Measurements from ENCODE around the gene UQCC2. TPM values are rescaled to one million over a fixed set of nuclear protein-coding genes. Genes with fewer than 3 reads are reported as not detected.

The UQCC2 gene
- total RNA-seq, 5 donors from 2014 or later (not counting 1 experiment from before 2014, with no cell fraction given): 17.2 to 36.2 (median 32.7) TPM

DNA sequence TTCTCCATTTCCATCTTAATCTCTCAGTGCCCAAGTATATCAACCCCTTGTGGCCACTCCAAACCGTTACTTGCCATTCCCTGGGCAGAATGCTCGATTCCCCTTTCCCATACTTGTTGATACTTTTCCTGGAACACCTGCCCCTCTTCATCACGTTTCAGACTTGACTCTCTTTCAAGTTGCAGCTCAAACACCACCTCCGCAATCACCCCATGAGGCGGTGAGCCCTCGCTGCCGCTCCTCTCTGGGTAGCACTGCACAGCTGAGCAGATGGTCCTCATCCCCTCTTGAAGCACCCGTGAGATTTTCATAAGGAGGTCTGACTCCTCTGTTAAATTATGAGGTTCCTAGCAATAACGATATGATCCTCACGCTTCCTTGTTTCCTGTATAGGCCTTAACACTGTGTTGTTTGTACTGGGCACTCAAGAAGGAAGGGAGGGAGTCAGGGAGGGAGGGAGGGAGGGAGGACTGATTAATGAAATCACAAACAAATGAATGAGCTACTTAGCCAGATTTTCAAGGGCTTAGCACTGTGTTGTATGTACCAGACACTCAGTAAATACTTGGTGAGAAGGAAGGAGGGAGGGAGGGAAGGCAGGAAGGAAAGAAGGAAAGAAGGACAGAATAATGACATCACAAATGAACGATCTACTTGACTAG, 8.0 kb upstream of the UQCC2 start:
- POLR2A ChIA-PET: no interaction called here
- 77% methylated on average over 5 of the region's 11 CpGs for WGBS (ENCODE audit: insufficient coverage)

DNA sequence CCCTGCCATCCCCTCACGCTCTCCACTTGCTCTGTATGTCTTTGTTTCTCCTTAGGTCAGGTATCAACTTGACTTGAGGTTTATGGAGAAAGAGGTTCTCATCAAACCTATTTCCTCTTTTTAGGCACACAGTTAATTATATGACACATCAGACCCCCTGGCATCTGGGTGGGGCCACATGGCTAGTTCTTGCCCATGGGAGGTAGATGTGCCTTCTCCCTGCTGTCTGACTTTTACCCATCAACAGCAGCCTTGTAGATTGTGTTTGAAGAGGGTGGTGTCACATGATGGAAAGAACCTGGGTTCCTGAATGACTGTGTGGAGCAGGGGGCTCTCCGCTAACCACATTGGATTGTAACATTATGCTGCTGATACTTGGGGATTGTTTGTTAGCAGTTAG, 7.2 kb upstream of the UQCC2 start:
- peaks cover 0 to 24% of the 10 kb centered on the region in 2 experiments for H3K27me3 ChIP-seq (replicated peaks in 1 of 2; ENCODE audit: control insufficient read depth in 2 of 2, extremely low read depth in 1 of 2, insufficient read depth in 2 of 2, low read length in 1 of 2)
- WGBS (ENCODE audit: insufficient coverage): no CpG with 5 or more reads among the region's 2 CpGs
- Mint-ChIP-seq H3K36me3 (no peaks in the 10 kb centered on the region), H3K4me1 (peaks cover 3 to 10% (median 7%) of the 10 kb centered on the region in 3 donors), H3K4me3 (no peak overlapping the region), H3K9me3 (no peaks in the 10 kb centered on the region), H3K27ac (no peak overlapping the region), H3K27me3 (peaks cover 0 to 19% of the 10 kb centered on the region in 2 donors)
- peaks cover 3% of the 10 kb centered on the region in 2 experiments for H3K4me1 ChIP-seq (ENCODE audit: control insufficient read depth in 1 of 2, extremely low read depth in 1 of 2, insufficient read depth in 2 of 2, low read length in 2 of 2)
- no peak overlapping the region for H3K4me3 ChIP-seq (ENCODE audit: control insufficient read depth in 1 of 2, extremely low read depth in 1 of 2, low read length in 1 of 2)
- ChIA-PET POLR2A (no interaction called here), CTCF (no interaction called here)
- no peaks in the 10 kb centered on the region for H3K36me3 ChIP-seq (ENCODE audit: control insufficient read depth in 2 of 2, extremely low read depth in 1 of 2, insufficient read depth in 1 of 2, low read length in 1 of 2)
- no peaks in the 10 kb centered on the region for H3K9me3 ChIP-seq
- no peak for DNase-seq
- ATAC-seq (replicated peaks in 1 of 4): no peak
- H3K27ac ChIP-seq (ENCODE audit: low read length): no peak overlapping the region

More for the DNA sequence above, 8.0 kb upstream of the UQCC2 start:
- Histone ChIP-seq H3K27me3 (replicated peaks in 1 of 2; ENCODE audit: control insufficient read depth in 2 of 2, extremely low read depth in 1 of 2, insufficient read depth in 2 of 2, low read length in 1 of 2) (peaks cover 0 to 24% of the 10 kb centered on the region in 2 experiments), H3K9me3 (no peaks in the 10 kb centered on the region), H3K4me3 (ENCODE audit: control insufficient read depth in 1 of 2, extremely low read depth in 1 of 2, low read length in 1 of 2) (no peak overlapping the region), H3K27ac (ENCODE audit: low read length) (no peak overlapping the region), H3K36me3 (ENCODE audit: control insufficient read depth in 2 of 2, extremely low read depth in 1 of 2, insufficient read depth in 1 of 2, low read length in 1 of 2) (no peaks in the 10 kb centered on the region), H3K4me1 (ENCODE audit: control insufficient read depth in 1 of 2, extremely low read depth in 1 of 2, insufficient read depth in 2 of 2, low read length in 2 of 2) (peaks cover 7 to 11% of the 10 kb centered on the region in 2 experiments)
- Mint-ChIP-seq H3K36me3 (no peaks in the 10 kb centered on the region), H3K4me3 (no peak overlapping the region), H3K4me1 (peaks cover 10 to 18% (median 15%) of the 10 kb centered on the region in 3 donors), H3K9me3 (no peaks in the 10 kb centered on the region), H3K27me3 (peaks cover 0 to 19% of the 10 kb centered on the region in 2 donors), H3K27ac (no peak overlapping the region)
- CTCF ChIA-PET: no interaction called here
- no peak for ATAC-seq (replicated peaks in 1 of 4)
- no peak for DNase-seq

DNA sequence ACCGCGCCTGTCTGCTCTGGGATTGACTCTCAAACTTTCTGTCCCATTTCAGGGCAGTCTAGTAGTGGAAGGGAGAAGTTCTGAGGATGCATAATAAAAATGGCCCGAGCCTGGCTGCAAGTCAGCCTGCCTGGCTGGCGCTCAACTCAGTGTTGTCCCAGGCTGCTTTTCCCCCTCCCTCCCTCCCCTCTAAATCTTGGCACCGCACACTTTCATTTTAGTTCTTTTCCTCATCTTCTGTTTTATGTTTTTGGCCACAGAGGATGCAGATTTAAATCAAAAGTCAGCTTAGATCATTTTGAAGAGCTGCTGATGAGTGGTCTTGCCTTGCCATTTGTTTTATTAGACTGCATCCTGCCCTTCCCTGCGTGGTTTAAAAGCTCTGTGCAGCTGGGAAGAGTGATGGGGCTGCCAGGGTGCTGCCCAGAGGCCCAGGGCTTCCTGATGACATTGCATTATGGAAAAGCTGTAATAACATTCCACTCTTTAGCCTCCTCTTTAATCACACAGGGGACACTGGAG, 6.5 kb upstream of the UQCC2 start:
- Histone ChIP-seq H3K27me3 (replicated peaks in 1 of 2; ENCODE audit: control insufficient read depth in 2 of 2, extremely low read depth in 1 of 2, insufficient read depth in 2 of 2, low read length in 1 of 2) (peaks cover 0 to 24% of the 10 kb centered on the region in 2 experiments), H3K4me1 (ENCODE audit: control insufficient read depth in 1 of 2, extremely low read depth in 1 of 2, insufficient read depth in 2 of 2, low read length in 2 of 2) (no peaks in the 10 kb centered on the region), H3K9me3 (no peaks in the 10 kb centered on the region), H3K36me3 (ENCODE audit: control insufficient read depth in 2 of 2, extremely low read depth in 1 of 2, insufficient read depth in 1 of 2, low read length in 1 of 2) (no peaks in the 10 kb centered on the region), H3K27ac (ENCODE audit: low read length) (no peak overlapping the region), H3K4me3 (ENCODE audit: control insufficient read depth in 1 of 2, extremely low read depth in 1 of 2, low read length in 1 of 2) (no peak overlapping the region)
- Mint-ChIP-seq H3K4me3 (no peak overlapping the region), H3K9me3 (no peaks in the 10 kb centered on the region), H3K27ac (no peak overlapping the region), H3K27me3 (peaks cover 0 to 14% of the 10 kb centered on the region in 2 donors), H3K4me1 (peaks cover 0 to 3% (median under 1%) of the 10 kb centered on the region in 3 donors), H3K36me3 (no peaks in the 10 kb centered on the region)
- ATAC-seq (replicated peaks in 1 of 4) (no peak), DNase-seq (no peak)
- WGBS (ENCODE audit: insufficient coverage): no CpG with 5 or more reads among the region's 6 CpGs
- ChIA-PET POLR2A (interaction anchor here (0.6 to 0.7 kb wide), 2 partner anchors 164 to 380 kb away, joined by 3 to 9 read pairs; no protein-coding TSS in a partner anchor), CTCF (interaction anchor here in 1 of 2 donors (0.7 kb wide), 1 partner anchor 90 kb away, joined by 8 read pairs; no protein-coding TSS in a partner anchor)

DNA sequence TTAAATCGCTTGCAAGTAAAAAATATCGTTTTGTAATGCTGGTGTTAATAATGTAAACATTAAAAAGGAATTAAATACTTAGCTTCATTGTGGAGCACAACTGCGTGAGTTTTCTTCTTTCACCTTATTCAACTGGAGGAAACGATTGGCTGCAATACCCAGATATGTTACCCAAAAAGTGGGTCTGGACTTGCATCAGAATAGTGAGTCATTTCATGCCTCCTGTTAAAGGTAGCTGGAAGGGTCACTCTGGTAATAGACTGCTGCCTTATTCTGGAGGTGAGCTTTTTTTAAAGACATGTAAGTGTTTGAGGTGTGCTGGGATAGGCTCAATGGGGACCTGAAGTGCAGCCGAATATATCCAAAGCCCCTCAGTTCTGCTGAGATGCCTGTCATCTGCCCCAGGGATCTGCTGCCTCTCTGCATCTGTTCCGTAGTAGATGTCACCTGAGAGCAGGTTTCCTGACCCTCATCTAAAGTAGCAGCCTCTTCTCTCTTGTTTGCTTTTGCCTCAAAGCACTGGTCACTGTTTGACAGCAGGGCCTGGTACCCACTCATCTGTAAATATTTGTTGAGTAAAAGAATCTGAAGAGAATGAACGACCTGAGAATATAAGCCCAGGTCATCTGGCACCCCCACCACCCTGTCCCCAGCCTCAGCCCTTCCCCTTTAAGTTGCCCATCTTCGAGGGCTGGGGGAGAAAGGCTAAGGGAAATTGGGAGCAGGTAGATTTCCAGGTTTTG, 5.6 kb upstream of the UQCC2 start:
- CTCF ChIA-PET: interaction anchor here in 1 of 2 donors (0.7 kb wide), 1 partner anchor 91 kb away, joined by 8 read pairs; no protein-coding TSS in a partner anchor
- Histone ChIP-seq H3K4me3 (ENCODE audit: control insufficient read depth in 1 of 2, extremely low read depth in 1 of 2, low read length in 1 of 2) (no peak overlapping the region), H3K9me3 (no peaks in the 10 kb centered on the region), H3K27me3 (replicated peaks in 1 of 2; ENCODE audit: control insufficient read depth in 2 of 2, extremely low read depth in 1 of 2, insufficient read depth in 2 of 2, low read length in 1 of 2) (peaks cover 0 to 18% of the 10 kb centered on the region in 2 experiments), H3K36me3 (ENCODE audit: control insufficient read depth in 2 of 2, extremely low read depth in 1 of 2, insufficient read depth in 1 of 2, low read length in 1 of 2) (no peaks in the 10 kb centered on the region), H3K27ac (ENCODE audit: low read length) (no peak overlapping the region), H3K4me1 (ENCODE audit: control insufficient read depth in 1 of 2, extremely low read depth in 1 of 2, insufficient read depth in 2 of 2, low read length in 2 of 2) (peaks cover under 1 to 3% of the 10 kb centered on the region in 2 experiments)
- DNase-seq: no peak
- WGBS (ENCODE audit: insufficient coverage): 82% methylated on average over 3 of the region's 8 CpGs
- H3K27me3 Mint-ChIP-seq: peaks cover 0 to 10% of the 10 kb centered on the region in 2 donors
- no peak overlapping the region for H3K27ac Mint-ChIP-seq
- peaks cover under 1 to 3% (median under 1%) of the 10 kb centered on the region in 3 donors for H3K4me1 Mint-ChIP-seq
- H3K36me3 Mint-ChIP-seq: no peaks in the 10 kb centered on the region
- H3K9me3 Mint-ChIP-seq: no peaks in the 10 kb centered on the region
- POLR2A ChIA-PET: interaction anchor here in 1 of 2 donors (0.7 kb wide), 1 partner anchor 379 kb away, joined by 9 read pairs; no protein-coding TSS in a partner anchor
- ATAC-seq (replicated peaks in 1 of 4): no peak
- H3K4me3 Mint-ChIP-seq: no peak overlapping the region

DNA sequence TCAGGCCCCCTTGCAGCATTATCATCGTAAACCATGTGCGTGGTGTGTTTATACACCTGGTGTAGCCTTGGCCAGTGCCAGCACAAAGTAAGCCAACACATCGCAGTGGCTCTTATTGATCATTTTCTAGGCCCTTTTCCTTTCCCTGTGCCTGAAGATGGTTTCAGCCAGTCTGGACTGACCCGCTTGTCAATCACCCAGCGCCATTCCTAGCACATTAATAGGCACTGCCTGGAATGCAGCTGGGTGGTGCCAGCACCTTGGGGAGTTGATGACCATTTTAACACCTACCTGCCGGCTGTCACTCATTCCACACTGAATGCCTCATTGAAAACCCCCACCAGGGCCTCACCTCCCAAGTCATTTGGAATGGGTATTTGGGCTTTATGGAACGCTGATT, 4.9 kb upstream of the UQCC2 start:
- Mint-ChIP-seq H3K9me3 (no peaks in the 10 kb centered on the region), H3K4me1 (peaks cover 7 to 10% (median 7%) of the 10 kb centered on the region in 3 donors), H3K4me3 (no peak overlapping the region), H3K27ac (no peak overlapping the region), H3K27me3 (peaks cover 0 to 10% of the 10 kb centered on the region in 2 donors), H3K36me3 (no peaks in the 10 kb centered on the region)
- peaks cover 5 to 7% of the 10 kb centered on the region in 2 experiments for H3K4me1 ChIP-seq (ENCODE audit: control insufficient read depth in 1 of 2, extremely low read depth in 1 of 2, insufficient read depth in 2 of 2, low read length in 2 of 2)
- 94% methylated on average over 3 of the region's 7 CpGs for WGBS (ENCODE audit: insufficient coverage)
- H3K36me3 ChIP-seq (ENCODE audit: control insufficient read depth in 2 of 2, extremely low read depth in 1 of 2, insufficient read depth in 1 of 2, low read length in 1 of 2): no peaks in the 10 kb centered on the region
- POLR2A ChIA-PET: no interaction called here
- H3K27me3 ChIP-seq (replicated peaks in 1 of 2; ENCODE audit: control insufficient read depth in 2 of 2, extremely low read depth in 1 of 2, insufficient read depth in 2 of 2, low read length in 1 of 2): peaks cover 0 to 14% of the 10 kb centered on the region in 2 experiments
- CTCF ChIA-PET: no interaction called here
- ATAC-seq (replicated peaks in 1 of 4) (no peak), DNase-seq (no peak)
- no peak overlapping the region for H3K4me3 ChIP-seq (ENCODE audit: control insufficient read depth in 1 of 2, extremely low read depth in 1 of 2, low read length in 1 of 2)
- H3K9me3 ChIP-seq: no peaks in the 10 kb centered on the region
- no peak overlapping the region for H3K27ac ChIP-seq (ENCODE audit: low read length)

DNA sequence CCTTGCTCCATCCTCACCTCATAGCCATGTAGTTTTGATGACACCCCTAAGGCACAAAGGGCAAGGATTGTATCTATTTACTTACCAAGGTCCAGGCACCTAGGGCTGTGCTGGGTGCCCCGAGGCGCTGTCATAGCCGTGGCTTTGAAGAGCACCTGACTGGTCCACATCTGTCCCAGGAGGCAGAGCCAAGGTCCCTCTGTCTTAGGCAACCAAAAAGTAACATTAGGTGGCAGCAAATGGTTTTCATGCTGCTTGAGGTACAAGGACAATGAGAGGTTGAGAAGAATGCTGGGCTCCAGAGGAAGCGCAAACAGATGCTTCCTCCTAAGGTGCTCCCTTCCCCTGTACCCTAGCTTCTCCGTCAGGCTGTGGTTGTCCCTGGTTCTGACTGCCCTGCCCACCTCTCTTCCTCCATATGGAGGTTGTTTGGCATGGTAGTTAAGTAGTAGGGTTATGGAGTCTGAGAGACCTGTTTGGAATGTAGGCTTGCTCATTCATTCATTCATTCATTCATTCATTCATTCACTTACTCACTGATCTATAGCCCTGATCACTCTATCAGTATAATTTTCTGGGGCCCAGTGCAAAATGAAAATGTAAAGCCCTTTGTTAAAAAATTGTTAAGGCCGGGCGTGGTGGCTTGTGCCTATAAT, 3.0 kb upstream of the UQCC2 start:
- peaks cover 0 to 3% of the 10 kb centered on the region in 2 donors for H3K27me3 Mint-ChIP-seq

More for the DNA sequence above, 3.0 kb upstream of the UQCC2 start:
- DNase-seq (no peak), ATAC-seq (replicated peaks in 1 of 4) (no peak)
- Mint-ChIP-seq H3K9me3 (no peaks in the 10 kb centered on the region), H3K4me3 (no peak overlapping the region), H3K4me1 (peaks cover 22 to 25% (median 24%) of the 10 kb centered on the region in 3 donors), H3K27ac (no peak overlapping the region), H3K36me3 (peaks cover 4% of the 10 kb centered on the region)
- whole genome bisulfite sequencing (ENCODE audit: insufficient coverage): 89% methylated on average over 3 of the region's 7 CpGs
- peaks cover 15 to 22% of the 10 kb centered on the region in 2 experiments for H3K4me1 ChIP-seq (ENCODE audit: control insufficient read depth in 1 of 2, extremely low read depth in 1 of 2, insufficient read depth in 2 of 2, low read length in 2 of 2)
- POLR2A ChIA-PET: no interaction called here
- no peak overlapping the region for H3K4me3 ChIP-seq (ENCODE audit: control insufficient read depth in 1 of 2, extremely low read depth in 1 of 2, low read length in 1 of 2)
- no peak overlapping the region for H3K27ac ChIP-seq (ENCODE audit: low read length)
- H3K36me3 ChIP-seq (ENCODE audit: control insufficient read depth in 2 of 2, extremely low read depth in 1 of 2, insufficient read depth in 1 of 2, low read length in 1 of 2): peaks cover 0 to 3% of the 10 kb centered on the region in 2 donors
- H3K27me3 ChIP-seq (replicated peaks in 1 of 2; ENCODE audit: control insufficient read depth in 2 of 2, extremely low read depth in 1 of 2, insufficient read depth in 2 of 2, low read length in 1 of 2): peaks cover 0 to 11% of the 10 kb centered on the region in 2 experiments
- no peaks in the 10 kb centered on the region for H3K9me3 ChIP-seq
- CTCF ChIA-PET: no interaction called here
